ENCODE data around the gene UCP2.

Gene UCP2, protein sequence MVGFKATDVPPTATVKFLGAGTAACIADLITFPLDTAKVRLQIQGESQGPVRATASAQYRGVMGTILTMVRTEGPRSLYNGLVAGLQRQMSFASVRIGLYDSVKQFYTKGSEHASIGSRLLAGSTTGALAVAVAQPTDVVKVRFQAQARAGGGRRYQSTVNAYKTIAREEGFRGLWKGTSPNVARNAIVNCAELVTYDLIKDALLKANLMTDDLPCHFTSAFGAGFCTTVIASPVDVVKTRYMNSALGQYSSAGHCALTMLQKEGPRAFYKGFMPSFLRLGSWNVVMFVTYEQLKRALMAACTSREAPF

DNA sequence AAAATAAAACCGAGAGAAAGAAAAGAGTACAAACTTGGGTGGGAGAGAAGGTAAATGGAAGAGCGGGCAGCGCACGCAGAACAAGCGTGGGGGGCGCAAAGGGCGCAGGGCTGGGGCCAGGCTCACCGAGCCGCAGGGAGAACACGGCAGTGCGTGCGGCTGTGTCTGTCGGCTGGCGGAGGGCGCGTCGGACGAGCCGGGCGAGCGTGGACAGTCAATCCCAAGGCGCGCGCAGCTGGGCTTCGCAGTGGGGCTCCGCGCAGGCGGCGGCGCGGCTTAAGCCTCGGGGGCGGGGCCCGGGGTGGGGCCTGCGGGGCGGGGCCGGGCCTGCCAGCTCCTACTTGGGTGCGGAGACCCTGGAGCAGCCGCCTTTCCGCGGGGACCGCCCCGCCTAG lies at the start of gene UCP2:
Gene UCP2, minus strand, starts transcription at position 249 of the 395 bp plus-strand sequence. CDS start 4,465 bp downstream, outside the sequence.
- peak; percentile 77 for DNase-seq

DNA sequence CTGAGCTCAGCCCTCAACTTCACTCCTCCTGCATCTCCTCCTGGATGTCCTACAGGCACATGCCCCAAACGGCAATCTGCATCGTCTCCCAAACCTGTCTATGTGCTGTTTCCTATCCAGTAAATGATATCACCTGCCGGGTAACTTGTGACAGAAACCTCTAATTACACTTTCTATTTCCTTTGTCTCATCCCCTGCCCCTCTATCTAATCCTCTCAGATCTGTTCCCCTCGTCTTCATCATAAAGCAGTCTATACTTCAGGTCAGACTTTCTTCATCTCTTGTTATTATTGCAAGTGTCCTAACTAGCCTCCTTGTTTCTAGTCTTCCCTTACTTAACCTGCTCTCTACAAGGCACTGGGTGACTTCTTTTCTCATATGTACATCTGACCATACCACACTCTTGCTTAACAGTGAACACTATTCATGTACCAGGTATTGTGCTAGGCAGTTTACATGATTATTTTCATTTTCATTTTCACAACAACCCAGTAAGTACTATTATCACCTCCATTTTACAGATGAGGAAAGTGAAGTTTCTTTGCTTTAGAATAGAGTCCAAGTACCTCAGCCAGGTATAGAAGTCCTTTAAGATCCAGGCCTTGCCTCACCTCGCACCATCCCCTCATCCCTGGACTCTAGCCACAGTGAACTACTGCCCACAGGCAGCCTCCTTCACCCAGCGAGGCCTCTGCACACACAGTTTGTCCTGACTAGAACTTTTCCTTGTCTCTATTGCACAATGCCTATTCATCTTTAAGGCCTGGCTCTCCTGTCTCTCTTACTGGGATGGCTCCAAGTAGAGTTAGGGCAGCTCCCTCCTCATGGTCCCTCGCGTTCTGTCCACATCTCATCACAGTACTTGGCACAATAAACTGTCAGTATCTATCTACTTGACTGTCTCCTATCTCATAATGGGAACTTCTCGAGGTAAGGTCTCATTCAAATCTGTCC lies 48.4 kb upstream of the UCP2 start:
- no peak for DNase-seq

DNA sequence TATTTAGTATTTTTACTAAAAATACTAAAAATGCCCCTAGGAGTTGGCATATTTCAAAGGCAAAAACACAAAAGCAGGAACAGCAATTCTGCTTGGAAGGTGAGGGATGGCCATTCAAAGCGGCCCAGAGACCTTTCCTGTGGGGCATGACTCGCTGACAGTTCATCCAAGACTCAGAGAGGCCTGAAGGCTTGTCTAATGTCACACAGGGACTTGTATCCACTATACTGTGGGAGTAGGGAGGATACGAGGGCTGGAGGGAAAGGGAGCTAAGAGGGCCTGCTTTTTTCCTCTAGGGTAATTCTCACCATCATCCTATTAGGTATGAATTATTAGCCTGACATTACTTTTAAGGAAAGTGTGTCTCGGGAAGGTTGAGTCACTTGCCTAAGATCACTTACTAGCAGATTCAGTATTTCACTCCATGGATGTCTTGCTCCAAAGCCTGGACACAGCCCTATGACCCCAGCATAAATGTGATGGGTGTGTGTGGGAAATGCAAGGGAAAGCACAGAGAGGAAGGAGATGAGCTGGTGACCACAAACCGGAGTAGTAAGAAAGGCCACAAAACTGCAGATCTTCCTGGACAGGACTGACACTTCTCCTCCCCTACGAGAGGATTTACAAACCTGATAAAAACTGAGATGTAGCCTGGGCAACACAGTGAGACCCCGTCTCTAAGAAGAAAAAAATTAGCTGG lies 43.0 kb upstream of the UCP2 start:
- peak; percentile 76 for DNase-seq

DNA sequence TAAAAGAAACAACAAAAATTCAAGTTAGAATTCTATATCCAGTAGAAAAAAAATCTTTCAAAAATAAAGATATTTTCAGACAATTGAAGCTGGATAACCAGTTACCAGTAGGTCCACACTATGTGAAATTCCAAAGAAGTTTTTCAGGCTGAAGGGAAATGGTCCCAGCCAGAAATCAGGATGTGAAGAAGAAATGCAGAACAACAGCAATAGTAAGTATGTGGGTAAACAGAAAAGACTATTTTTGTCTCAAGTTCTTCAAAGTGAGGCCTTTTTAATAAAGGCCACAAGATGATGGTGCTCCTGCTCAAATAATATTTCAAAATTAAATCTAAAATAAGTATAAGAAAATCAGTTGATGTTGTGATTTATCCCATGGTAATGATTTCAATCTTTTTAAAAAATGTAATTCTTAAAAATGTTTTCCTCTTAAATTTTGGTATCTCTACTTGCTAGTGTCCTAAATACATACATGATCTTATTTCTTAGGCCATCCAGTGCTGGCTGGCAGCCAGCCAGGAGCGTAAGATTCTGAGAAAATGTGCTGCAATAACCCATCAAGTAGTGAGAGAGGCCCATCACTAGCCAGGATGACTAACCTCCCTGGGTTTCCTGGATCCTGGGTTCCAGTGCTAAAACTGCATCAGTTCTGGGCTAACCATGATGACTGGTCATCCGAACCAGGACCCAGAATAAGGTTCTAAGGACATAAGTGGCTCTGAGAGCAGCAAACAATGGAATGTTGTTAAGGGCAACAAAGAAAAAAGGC lies 41.8 kb upstream of the UCP2 start:
- DNase-seq: peak; percentile 82

DNA sequence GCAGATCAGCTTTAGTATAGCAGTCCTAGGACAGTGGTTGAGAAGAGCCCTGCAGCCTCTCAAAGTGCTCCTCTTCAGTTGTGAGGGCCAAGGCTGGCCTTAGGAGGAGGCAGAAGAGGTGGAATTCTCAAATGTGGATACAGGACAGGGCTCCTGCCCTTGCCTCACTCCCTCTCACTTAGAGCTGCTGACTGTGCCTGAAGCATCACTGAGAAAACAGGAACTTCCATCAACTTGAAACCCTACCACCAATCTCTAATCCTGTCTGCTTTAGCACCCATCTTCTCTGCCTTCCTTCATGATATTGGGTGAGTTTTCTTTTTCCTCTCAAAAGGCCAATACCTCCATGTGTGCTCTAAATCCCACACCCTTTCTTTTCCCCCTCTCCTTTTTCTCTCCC lies 40.6 kb upstream of the UCP2 start:
- no peak for DNase-seq

DNA sequence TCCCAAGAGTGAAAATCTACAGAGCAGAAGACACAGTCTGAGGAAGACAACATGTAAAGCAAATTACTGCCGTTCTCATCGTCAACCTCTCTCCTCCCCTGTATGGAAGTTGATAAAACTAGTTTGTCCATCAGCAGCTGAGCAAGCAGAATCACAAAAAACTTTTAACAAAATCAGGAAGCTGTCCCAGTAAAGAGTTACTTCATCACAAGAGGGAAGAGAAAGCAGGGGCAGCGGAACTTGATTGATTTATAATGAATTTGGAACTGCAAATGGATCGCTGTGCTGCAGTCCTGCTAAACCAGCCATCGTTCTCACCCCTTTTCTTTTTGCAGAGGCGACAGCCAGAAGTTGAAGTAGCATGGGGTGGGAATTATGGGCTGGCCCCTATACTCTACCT lies 39.9 kb upstream of the UCP2 start:
- DNase-seq: no peak

DNA sequence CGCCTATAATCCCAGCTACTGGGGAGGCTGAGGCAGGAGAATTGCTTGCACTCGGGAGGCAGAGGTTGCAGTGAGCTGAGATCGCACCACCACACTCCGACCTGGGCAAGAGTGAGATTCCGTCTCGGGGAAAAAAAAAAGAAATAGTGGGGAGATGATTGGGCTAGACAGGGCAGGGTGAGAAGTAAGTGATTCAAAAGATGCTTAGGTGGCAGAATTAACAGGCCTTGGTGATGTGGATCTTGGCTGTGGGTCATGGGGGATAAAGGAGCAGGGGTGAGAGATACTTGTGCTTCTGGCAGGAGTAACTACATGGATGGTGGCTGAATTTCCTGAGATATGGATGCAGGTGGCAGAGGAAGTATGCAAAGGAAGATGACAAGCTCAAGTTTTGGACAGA lies 39.4 kb upstream of the UCP2 start:
- no peak for DNase-seq

DNA sequence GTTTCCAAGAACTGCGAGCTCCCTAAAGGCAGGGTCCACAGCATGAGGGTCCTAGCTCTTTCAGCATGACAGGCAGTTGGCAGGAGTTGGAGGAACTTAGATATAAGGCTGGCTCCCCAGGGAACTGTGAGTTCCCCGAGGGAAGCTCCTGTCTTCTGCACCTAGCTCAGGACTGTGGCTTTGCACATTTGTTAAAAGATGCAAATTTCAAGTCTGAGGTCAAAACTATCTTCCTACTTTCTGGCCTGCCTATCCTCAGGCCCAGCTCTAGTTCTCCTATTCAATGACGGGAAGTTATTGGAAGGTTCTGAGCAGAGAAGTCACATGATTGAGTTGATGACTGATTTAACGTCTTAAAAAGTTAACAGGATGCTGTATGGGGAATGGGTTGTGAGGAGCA lies 37.9 kb upstream of the UCP2 start:
- no peak for DNase-seq

DNA sequence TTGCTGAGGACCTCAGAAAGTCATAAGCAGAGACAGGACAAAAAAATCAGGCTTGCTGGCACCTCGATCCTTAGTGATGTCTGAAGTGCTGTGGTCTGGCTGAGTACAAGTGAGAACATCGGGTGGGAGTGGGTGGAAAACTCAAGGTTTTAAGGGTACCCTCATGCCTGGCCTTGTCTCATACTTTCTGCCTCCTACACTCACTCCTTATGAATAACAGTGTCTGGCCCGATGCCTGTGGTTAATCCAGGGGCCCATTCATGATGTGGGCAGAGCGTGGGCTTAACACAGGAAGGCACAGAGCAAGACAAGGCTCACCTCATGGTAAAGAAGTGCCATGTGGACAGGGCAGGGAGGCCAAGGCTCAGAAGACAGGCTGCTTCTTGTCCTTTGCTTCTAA lies 37.2 kb upstream of the UCP2 start:
- DNase-seq: no peak

DNA sequence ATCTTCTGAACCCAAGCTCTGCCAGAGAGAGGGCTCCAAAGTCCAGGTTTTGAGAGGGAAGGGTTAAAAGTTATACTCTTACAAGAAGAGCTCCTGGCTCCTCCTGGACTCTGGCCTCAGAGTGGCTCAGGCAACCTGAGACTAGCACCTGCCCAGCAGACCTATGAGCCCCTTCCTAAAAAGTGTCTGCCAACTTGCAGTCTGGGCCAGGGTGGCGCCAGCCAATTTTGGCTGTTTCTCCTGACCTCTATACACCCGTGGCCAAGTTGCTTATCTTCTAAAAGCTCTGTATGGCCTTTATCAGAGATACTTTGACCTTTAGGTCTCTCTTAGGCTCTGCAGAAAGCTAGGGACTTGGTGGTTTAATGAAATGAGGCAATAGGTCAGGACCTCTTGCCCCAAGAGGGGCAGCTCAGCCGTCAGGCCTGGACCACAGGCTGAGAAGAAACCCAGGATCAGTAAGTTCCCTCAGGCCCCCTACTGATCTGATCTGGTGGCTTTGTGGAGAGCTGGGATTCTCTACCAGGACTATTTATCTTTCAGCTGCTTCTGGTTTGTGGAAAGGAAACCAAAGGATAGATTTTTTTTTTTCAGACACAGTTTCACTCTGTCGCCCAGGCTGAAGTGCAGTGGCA lies 36.6 kb upstream of the UCP2 start:
- DNase-seq: no peak

DNA sequence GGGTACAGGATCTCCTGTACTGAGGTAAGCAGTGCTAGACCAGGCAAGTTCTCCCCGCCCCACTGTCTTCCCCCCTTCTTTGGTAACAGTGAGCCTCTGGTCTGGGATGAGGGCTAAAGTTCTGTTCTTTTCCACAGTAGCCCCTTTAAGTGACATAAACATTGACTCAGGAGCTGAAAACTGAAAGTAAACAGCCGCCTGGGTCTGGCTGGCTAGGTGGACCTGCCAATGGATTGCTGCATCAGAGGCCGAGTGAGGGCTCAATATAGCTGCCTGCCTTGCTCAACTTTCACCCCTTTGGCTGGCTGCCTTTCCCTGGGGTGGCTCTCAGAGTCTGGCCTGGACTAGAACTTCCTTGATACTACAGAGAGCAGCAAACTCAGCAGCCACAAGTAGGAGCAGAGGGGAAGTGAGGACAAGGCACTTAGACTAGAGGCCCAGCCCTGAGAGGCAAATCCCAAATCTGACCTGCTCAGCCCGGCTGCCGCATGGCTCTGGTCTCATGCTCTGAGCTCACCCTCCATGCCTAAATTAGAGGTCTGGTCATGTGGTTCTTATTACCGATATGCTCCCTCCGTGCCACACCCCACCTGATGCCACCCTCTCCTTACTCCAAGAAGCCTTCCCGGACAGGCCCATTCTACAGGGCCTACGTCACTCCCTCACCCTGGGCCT lies 35.8 kb upstream of the UCP2 start:
- peak; percentile 80 for DNase-seq

DNA sequence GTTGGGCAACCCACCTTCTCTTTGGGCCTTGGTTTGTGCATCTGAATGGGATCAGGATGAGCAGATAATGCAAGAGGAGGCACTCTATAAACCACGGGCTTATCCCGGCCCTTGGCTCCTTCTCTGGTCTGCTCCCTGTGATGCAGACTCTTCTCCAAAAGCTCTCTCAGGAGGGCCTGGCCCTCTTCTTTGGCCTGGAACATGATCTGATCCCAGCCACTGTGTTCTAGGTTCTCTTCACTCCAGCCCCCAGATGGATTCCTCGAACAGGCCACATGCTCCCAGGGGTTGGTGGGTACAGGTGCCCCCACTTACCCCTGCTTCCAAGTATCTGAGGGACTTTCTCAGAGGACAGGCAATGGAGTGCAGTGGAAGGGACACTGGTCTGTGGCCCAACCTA lies 35.0 kb upstream of the UCP2 start:
- no peak for DNase-seq

DNA sequence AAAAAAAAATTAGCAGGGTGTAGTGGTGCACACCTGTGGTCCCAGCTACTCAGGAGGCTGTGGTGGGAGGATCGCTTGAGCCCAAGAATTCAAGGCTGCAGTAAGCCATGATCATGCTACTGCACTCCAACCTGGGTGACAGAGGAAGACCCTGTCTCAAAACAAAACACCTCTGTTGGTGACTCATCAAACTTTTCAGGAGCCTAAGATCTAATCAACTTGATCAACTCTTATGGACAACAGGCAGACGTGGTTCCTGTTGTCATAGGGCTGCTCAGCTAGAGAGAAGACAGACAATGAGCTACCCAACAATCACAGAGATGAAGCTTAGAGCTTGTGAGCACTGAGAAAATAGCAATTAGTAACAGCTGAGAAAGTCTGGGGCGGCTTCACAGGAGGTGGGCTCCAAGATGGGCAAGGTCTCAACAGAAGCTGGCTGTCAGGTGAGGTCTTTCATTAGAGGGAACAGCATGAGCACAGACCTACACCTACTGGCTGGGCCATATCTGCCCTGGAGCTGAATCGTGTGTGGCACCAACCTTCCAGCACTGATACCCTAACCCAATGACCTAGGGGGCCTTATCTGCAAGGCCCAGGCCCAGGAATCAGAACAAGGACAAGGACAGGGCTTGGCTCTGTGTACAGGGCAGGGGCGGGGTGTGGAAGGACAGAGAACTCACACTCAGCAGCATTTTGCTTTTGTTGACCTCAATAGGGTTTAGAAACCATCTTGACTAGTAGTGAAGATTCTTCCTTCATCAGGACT lies 33.5 kb upstream of the UCP2 start:
- no peak for DNase-seq

DNA sequence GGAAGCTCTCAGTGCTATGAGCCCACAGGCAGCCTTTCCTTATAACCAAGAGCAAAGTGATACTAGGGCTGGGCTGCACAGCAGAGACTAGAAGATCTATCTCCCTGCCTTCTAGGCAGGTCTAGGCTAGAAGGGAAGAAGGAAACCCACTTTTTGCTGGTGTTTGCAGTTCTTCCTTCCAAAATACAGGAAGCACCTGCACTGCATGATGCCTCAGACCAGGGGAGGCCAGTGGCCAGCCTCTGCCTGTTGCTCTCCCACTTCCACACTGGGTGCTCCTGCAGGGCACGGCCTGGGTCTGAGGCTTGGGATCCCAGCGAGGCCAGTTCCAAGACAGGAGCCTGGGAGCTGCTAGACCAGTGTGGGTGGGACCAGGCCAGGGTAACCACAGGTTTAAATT lies 32.2 kb upstream of the UCP2 start:
- DNase-seq: no peak

DNA sequence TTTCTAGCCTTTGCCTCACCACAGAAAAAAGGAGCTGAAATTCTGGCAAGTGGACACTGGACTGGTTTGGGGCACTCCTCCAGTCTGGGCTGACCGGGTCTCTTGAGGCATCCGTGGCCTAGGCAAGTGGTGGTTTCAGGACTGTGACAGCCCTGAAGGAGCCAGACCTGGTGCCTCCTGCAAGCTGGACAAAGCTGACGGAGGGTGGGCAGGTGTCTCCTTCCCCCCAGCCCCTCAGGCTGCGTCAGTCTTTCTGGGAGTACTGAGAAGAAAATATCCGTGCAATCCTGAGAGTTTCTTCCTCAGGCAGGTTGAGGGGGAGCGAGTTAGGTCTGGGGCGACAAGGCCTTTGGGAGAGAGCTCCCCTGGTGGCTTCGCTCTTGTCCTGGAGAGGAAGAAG lies 30.5 kb upstream of the UCP2 start:
- no peak for DNase-seq

DNA sequence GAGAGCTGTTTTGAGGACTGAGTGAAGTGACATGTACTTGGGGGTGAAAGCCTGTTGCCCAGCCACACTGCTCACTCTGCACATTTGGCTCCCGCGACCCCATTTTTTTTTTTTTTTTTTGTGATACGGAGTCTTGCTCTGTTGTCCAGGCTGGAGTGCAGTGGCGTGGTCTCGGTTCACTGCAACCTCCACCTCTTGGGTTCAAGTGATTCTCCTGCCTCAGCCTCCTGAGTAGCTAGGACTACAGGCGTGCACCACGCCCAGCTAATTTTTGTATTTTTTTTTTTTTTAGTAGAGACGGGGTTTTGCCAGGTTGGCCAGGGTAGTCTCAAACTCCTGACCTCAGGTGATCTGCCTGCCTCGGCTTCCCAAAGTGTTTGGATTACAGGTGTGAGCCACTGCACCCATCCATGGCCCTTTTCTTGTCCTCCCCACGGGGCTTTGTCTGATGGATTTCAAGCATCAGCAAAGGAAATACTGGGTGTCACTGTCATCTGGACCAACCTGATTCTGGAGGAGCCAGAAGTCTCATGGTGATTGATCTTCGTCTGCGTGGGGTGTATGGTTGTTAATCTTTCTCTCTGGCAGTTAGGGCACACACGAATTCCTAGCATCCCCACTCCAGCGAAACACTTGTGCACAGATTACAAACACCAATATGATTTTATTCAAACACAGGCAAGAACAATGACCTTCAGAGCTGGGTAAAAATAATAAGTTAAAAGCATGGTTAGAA lies 29.6 kb upstream of the UCP2 start:
- DNase-seq: no peak

DNA sequence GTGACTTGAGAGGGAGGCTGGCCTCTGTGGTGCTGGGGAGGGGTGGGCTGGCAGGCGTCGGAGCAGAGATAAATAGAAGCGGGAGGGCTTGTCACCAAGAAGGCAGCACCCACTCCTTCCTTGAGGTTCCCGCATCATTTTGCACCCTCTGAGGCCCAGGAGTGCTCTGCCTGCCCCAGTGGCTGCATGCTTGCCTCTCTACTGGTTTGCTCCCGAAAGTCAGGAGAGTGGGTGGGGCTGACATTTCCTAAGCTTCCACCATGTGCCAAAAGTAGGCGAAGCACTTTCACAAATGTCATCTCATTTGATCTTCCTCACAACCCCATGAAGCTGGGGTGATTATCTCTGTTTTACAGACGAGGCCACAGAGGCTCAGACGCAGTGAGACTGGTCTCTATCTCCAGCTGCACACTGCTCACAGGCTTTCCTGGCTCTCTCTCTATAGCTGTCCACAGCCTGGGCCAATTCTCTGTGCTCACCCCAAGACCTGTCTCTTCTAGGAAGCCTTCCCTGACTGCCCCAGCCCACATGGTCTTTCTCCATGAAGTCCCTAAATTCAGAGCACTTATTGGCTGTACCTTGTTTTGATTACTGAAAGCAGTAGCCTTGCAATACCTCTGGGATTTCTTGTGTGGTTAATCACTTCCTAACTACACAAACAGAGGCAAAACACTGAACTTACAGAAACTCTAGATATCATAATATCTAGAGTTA lies 28.9 kb upstream of the UCP2 start:
- DNase-seq: no peak

DNA sequence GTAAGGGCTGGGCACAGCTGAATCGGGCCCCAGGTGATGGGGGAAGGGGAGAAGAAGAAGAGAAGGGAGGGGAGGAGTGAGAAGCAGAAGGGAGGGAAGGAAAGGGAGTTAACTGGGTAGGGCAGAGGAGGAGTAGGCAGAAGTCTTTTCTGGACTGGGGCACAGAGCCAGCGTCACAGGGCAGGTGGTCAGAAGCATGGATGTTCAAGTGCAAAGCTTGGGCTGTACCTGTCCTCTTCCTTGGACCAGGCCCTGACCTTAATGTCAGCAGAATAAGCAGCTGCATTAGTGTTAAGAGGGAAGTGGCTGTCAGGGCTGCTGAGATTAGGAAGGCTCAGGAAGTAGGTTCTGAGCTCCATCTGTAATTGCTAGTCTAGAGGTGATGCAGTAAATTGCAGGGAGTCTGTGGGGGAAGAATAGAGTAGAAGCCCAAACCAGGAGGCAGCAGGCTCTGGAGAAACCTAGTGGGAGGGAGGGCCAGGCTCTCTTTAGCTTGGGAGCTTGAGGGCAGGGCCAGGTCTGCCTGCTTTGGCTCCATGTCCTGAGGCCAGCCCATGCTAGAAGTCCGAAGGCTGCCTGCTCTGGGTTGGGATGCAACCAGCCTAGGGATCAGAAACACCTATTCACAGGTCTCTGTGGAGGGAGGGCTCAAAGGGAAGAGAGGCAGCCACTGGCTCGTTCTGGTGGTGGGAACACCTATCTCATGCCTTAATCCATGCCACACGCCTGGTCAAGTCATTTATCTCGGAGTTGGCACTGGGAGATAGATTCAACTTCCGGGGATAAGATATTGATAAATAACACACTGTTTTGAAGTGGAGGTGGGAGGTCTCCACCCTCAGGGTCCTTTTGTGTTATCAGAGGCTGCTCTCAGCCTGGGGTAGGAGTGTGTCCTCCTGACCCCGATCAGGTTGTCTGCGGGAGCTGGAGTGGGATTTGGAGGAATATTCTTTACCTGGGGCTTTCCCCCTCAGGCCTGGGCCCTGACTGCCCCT lies 28.0 kb upstream of the UCP2 start:
- no peak for DNase-seq

Data from HCEC 1CT (cell line).